GM19467 (cell line): ENCODE data around the gene TMX2.
"Not testable (repeated sequence)": the region's sequence is repeated elsewhere in the genome, so short reads cannot be mapped to it uniquely, and the experiment has no call there.

Experiments used
- ATAC-seq: cut with Tn5 transposase; IDR thresholded peaks from one replicate; pipeline ENCODE4 v1.9.1; 2021; ENCODE audit warnings: mild to moderate bottlenecking, moderate library complexity; ENCODE audit not compliant: unreplicated experiment

Gene TMX2

GRCh38 chr11:57711414-57712255 lies 758 bp upstream of the TMX2 start, which contains the start of gene MED19:
TSS of gene MED19 (minus strand) at chr11:57712215. CDS start at chr11:57712179, 36 bp downstream.
- peak; percentile 39 for ATAC-seq

- ATAC-seq = no peak
These were observed 1.4 kb downstream of the TMX2 start for GRCh38 chr11:57713835-57714234.

GRCh38 chr11:57716726-57717125 lies 4.3 kb downstream of the TMX2 start:
- not testable (repeated sequence) for ATAC-seq

- ATAC-seq = no peak
These were observed 14.8 kb downstream of the TMX2 start for GRCh38 chr11:57727185-57727584.

GRCh38 chr11:57728829-57729228 lies 16.4 kb downstream of the TMX2 start:
- ATAC-seq = no peak

GRCh38 chr11:57729479-57729878 lies 17.1 kb downstream of the TMX2 start:
- no peak for ATAC-seq

- no peak for ATAC-seq
These were observed 20.3 kb downstream of the TMX2 start for GRCh38 chr11:57732661-57733060.

GRCh38 chr11:57735619-57736298 lies 23.4 kb downstream of the TMX2 start:
- ATAC-seq = no peak

GRCh38 chr11:57741132-57742086 lies 29.0 kb downstream of the TMX2 start, which contains the start of gene SELENOH:
TSS of gene SELENOH (plus strand) at chr11:57741491. CDS start at chr11:57741596, 105 bp downstream.
- peak; percentile 90 for ATAC-seq

GRCh38 chr11:57742087-57742452 lies 29.7 kb downstream of the TMX2 start:
- ATAC-seq = no peak

GRCh38 chr11:57744357-57744756 lies 32.0 kb downstream of the TMX2 start:
- ATAC-seq = no peak

- ATAC-seq = no peak
These were observed 32.8 kb downstream of the TMX2 start for GRCh38 chr11:57745206-57745605.

- no peak for ATAC-seq
These were observed 34.5 kb downstream of the TMX2 start for GRCh38 chr11:57746920-57747319.

- ATAC-seq = no peak
These were observed 38.8 kb downstream of the TMX2 start for GRCh38 chr11:57751176-57751575.

GRCh38 chr11:57751676-57752253 lies 39.4 kb downstream of the TMX2 start, which contains the start of gene BTBD18:
TSS of gene BTBD18 (minus strand) at chr11:57751819. CDS start at chr11:57751188, 631 bp downstream.
- no peak for ATAC-seq

GRCh38 chr11:57752954-57753353 lies 40.6 kb downstream of the TMX2 start:
- ATAC-seq = no peak

- ATAC-seq = no peak
These were observed 45.8 kb downstream of the TMX2 start for GRCh38 chr11:57758174-57758573.

- ATAC-seq = peak; percentile 81
These were observed 49.2 kb downstream of the TMX2 start, which contains the start of gene CTNND1 for GRCh38 chr11:57761301-57762234. TSS of gene CTNND1 (plus strand) at chr11:57761802. CDS start at chr11:57791479, 29,677 bp downstream.

- ATAC-seq = no peak
These were observed 50.0 kb downstream of the TMX2 start for GRCh38 chr11:57762235-57762861.
